Neural cell (in vitro differentiated cells): ENCODE data around the gene GRID1.

Source experiments
- EZH2 ChIP-seq: fragments of 200-600, 300-800 bp; shearing (Covaris generic), sonication (generic); IDR thresholded peaks from 2 replicates; pipeline ENCODE4 v1.6.1; 2014; ENCODE audit warnings: antibody characterized with exemption, low read length, borderline replicate concordance, mild to moderate bottlenecking; ENCODE audit not compliant: insufficient read depth, poor library complexity, severe bottlenecking
- MXI1 ChIP-seq: fragments of 450-650 bp; conservative IDR thresholded peaks from 2 replicates; pipeline ENCODE4 v1.6.1; 2014; ENCODE audit warnings: antibody characterized with exemption, mild to moderate bottlenecking; ENCODE audit not compliant: poor library complexity, severe bottlenecking
- POLR2AphosphoS5 ChIP-seq: IDR thresholded peaks from 2 replicates; pipeline ENCODE4 v1.6.1; 2012
- SMC3 ChIP-seq: fragments of 450-650 bp; conservative IDR thresholded peaks from 2 replicates; pipeline ENCODE4 v1.6.1; 2014; ENCODE audit warnings: antibody characterized with exemption, mild to moderate bottlenecking, moderate library complexity; ENCODE audit not compliant: poor library complexity
- TAF1 ChIP-seq: IDR thresholded peaks from 2 replicates; pipeline ENCODE4 v1.6.1; 2012; ENCODE audit warnings: low read depth
- TF ChIP-seq, protein P1 (sequence below): fragments of 450-650 bp; IDR thresholded peaks from 2 replicates; pipeline ENCODE4 v1.5.1; 2014; ENCODE audit warnings: antibody characterized with exemption, mild to moderate bottlenecking, moderate library complexity; ENCODE audit not compliant: poor library complexity, severe bottlenecking

DNA sequence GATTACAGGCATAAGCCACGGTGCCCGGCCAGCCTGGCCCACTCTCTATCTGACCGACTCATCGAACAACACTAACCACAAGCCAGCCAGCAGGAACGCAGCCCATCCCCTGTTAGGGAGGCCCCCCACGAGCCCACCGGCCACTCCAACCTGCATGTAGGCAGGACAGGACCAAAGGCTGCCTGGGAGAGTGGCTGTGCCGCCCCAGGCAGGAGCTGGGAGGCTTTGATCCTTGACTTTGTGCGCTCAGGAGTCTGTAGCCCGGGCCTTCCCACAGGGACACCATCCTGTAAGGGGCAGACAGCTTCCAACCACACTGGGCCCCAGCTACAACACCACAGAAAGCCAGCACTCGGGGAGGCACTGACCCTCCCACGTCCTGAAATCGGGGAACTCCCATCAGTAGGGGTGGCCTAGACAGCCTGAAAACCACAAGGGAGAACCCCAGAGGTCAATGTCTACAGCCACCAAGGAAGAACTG is 29.4 kb downstream of the GRID1 start:
- TF ChIP-seq, protein P1, sequence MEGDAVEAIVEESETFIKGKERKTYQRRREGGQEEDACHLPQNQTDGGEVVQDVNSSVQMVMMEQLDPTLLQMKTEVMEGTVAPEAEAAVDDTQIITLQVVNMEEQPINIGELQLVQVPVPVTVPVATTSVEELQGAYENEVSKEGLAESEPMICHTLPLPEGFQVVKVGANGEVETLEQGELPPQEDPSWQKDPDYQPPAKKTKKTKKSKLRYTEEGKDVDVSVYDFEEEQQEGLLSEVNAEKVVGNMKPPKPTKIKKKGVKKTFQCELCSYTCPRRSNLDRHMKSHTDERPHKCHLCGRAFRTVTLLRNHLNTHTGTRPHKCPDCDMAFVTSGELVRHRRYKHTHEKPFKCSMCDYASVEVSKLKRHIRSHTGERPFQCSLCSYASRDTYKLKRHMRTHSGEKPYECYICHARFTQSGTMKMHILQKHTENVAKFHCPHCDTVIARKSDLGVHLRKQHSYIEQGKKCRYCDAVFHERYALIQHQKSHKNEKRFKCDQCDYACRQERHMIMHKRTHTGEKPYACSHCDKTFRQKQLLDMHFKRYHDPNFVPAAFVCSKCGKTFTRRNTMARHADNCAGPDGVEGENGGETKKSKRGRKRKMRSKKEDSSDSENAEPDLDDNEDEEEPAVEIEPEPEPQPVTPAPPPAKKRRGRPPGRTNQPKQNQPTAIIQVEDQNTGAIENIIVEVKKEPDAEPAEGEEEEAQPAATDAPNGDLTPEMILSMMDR, result no peak
- no peak for TF ChIP-seq TAF1
- no peak for TF ChIP-seq EZH2
- TF ChIP-seq MXI1, result no peak
- TF ChIP-seq SMC3, result no peak
- TF ChIP-seq POLR2AphosphoS5, result no peak
